B cell (primary cell): ENCODE data around the gene WASF2. TPM values are rescaled to one million over a fixed set of nuclear protein-coding genes. Genes with fewer than 3 reads are reported as not detected.
A peak's percentile ranks its signal among the peaks of the same experiment; 100 is the strongest.

ENCODE experiments used
- ATAC-seq: fragments of 200-7000 bp; cut with Tn5 transposase; one replicate; pipeline ENCODE4 v1.10.0; 2021; ENCODE audit warnings: low read depth, mild to moderate bottlenecking, moderate number of reproducible peaks, moderate library complexity
- CTCF ChIA-PET: fragments of 350-600 bp; sonication (Branson Sonifier 250); formaldehyde crosslinking; loops from one replicate; lab custom pipeline; 2021; ENCODE audit warnings: antibody characterized with exemption, inconsistent platforms; lab: Charles Lee
- POLR2A ChIA-PET: fragments of 350-600 bp; sonication (Branson Sonifier 250); formaldehyde crosslinking; loops from one replicate; lab custom pipeline; 2021; ENCODE audit warnings: antibody characterized with exemption; lab: Charles Lee
- DNase-seq: peaks from one replicate; pipeline ENCODE4 v3.0.0; 2013
- H2AFZ ChIP-seq: 2 replicates; pipeline ENCODE4 v1.6.1; 2012; ENCODE audit warnings: mild to moderate bottlenecking, low read depth, low read length; ENCODE audit not compliant: insufficient read depth, poor library complexity, severe bottlenecking
- H3K27ac ChIP-seq, 2 donors: 1 replicate in 1 of 2; 2 replicates in 1 of 2; pipeline ENCODE4 v1.5.1; 2012 to 2013; ENCODE audit warnings: low read length in 2 of 2, mild to moderate bottlenecking in 2 of 2, moderate library complexity in 1 of 2
- H3K27me3 ChIP-seq, 4 experiments: fragments of 200-600 bp in 1 of 4; sonication (generic) in 1 of 4; replicated peaks in 1 of 4; 1 replicate in 2 of 4; 2 replicates in 2 of 4; pipeline versions ENCODE4 v1.6.1 to v1.7.0; 2013 to 2016; ENCODE audit warnings: low read length in 3 of 4, mild to moderate bottlenecking in 2 of 4, mixed read lengths in 1 of 4, moderate library complexity in 1 of 4; ENCODE audit not compliant: insufficient read depth in 4 of 4, control insufficient read depth in 3 of 4; ENCODE audit errors: control extremely low read depth in 1 of 4
- H3K36me3 ChIP-seq, 2 experiments: replicated peaks in 1 of 2; 1 replicate in 1 of 2; 2 replicates in 1 of 2; pipeline versions ENCODE4 v1.6.1 to v1.7.1; 2013; ENCODE audit warnings: low read length in 1 of 2; ENCODE audit not compliant: insufficient read depth in 2 of 2, control insufficient read depth in 1 of 2; ENCODE audit errors: control extremely low read depth in 1 of 2, extremely low read depth in 1 of 2
- H3K4me1 ChIP-seq, 2 donors: fragments of 200-600 bp in 1 of 2; sonication (generic) in 1 of 2; 1 replicate in 1 of 2; 2 replicates in 1 of 2; pipeline versions ENCODE4 v1.5.1 to v1.6.1; 2013 to 2017; ENCODE audit warnings: low read length in 2 of 2; ENCODE audit not compliant: control insufficient read depth in 2 of 2, insufficient read depth in 2 of 2
- H3K4me2 ChIP-seq: replicated peaks from 2 replicates; pipeline ENCODE3; 2012; ENCODE audit warnings: mild to moderate bottlenecking, low read depth, low read length; ENCODE audit not compliant: poor library complexity, severe bottlenecking
- H3K4me3 ChIP-seq, 5 experiments: fragments of 200-600 bp in 1 of 5; sonication (generic) in 1 of 5; 1 replicate in 3 of 5; 2 replicates in 2 of 5; pipeline versions ENCODE4 v1.5.1 to v1.7.0; 2011 to 2016; ENCODE audit warnings: low read length in 4 of 5, mild to moderate bottlenecking in 4 of 5, low read depth in 2 of 5, control low read depth in 1 of 5, moderate library complexity in 1 of 5; ENCODE audit not compliant: insufficient read depth in 1 of 5; ENCODE audit errors: control extremely low read depth in 1 of 5, extremely low read depth in 1 of 5
- H3K79me2 ChIP-seq: fragments of 200-600 bp; sonication (generic); one replicate; pipeline ENCODE4 v1.6.0; 2016; ENCODE audit warnings: low read length; ENCODE audit not compliant: control insufficient read depth, insufficient read depth
- H3K9ac ChIP-seq: fragments of 200-600 bp; sonication (generic); 2 replicates; pipeline ENCODE4 v1.6.1; 2017; ENCODE audit warnings: mild to moderate bottlenecking, low read length, moderate library complexity
- H3K9me3 ChIP-seq, 3 donors: one replicate each; pipeline versions ENCODE4 v1.6.1 to v1.7.1; 2013; ENCODE audit warnings: low read length in 2 of 3; ENCODE audit not compliant: control insufficient read depth in 2 of 3, insufficient read depth in 1 of 3; ENCODE audit errors: control extremely low read depth in 1 of 3
- H4K20me1 ChIP-seq: 2 replicates; pipeline ENCODE4 v1.6.0; 2012; ENCODE audit warnings: mild to moderate bottlenecking, low read length; ENCODE audit not compliant: insufficient read depth, control insufficient read depth, poor library complexity, severe bottlenecking
- H3K27ac Mint-ChIP-seq: one replicate; pipeline ENCODE4 v1.8.0; 2021; ENCODE audit warnings: mixed read lengths
- H3K27me3 Mint-ChIP-seq: one replicate; pipeline ENCODE4 v1.8.0; 2021; ENCODE audit warnings: mixed read lengths
- H3K4me1 Mint-ChIP-seq: one replicate; pipeline ENCODE4 v1.8.0; 2021; ENCODE audit warnings: mixed read lengths
- H3K4me3 Mint-ChIP-seq: one replicate; pipeline ENCODE4 v1.8.0; 2021; ENCODE audit warnings: mixed read lengths
- H3K9me3 Mint-ChIP-seq: one replicate; pipeline ENCODE4 v1.8.0; 2022; ENCODE audit warnings: mixed read lengths; ENCODE audit not compliant: insufficient read depth
- EZH2 ChIP-seq: IDR thresholded peaks from 2 replicates; pipeline ENCODE4 v1.6.1; 2012; ENCODE audit warnings: borderline replicate concordance, low read depth, mild to moderate bottlenecking, moderate library complexity, low read length; ENCODE audit not compliant: insufficient read depth, poor library complexity, severe bottlenecking
- WGBS: methylation state at CpG from one replicate; pipeline ENCODE4 v1.1.5; 2013; ENCODE audit warnings: missing lambda C conversion rate; ENCODE audit not compliant: insufficient coverage; 5-methylcytosine and 5-hydroxymethylcytosine counted together
- intact Hi-C: fragments of 100-400 bp; cut with micrococcal nuclease; formaldehyde crosslinking; loops from one replicate; pipeline ENCODE4 v1.10.0; 2022
- polyA plus RNA-seq: library from polyadenylated mRNA; depleted of rRNA; stranded (reverse); fragments of >200 nt; gene quantifications from 2 replicates; pipeline ENCODE4 v1.2.3, GENCODE V29; 2012
- total RNA-seq, 2 donors: library from RNA; stranded (reverse); fragments of 120-200 nt in 1 of 2; gene quantifications; 1 replicate in 1 of 2; 2 replicates in 1 of 2; pipeline versions ENCODE4 v1.2.3 to v1.2.4, GENCODE V29; 2013 to 2022
- TF ChIP-seq, protein P1 (sequence below): fragments of 200-600 bp; IDR thresholded peaks from one replicate; pipeline ENCODE4 v1.8.0; 2022; ENCODE audit warnings: antibody characterized with exemption, mild to moderate bottlenecking

WASF2 gene
- total and polyA plus RNA-seq, 2 donors (not counting 1 experiment from before 2014, with no cell fraction given), result 67.4 to 169 TPM

- peak overlapping the region; percentile 10 for H3K9ac ChIP-seq
Measured at GRCh38 chr1:27525296-27526272, 35.6 kb upstream of the WASF2 start.

More at GRCh38 chr1:27525296-27526272, 35.6 kb upstream of the WASF2 start:
- TF ChIP-seq, protein P1, sequence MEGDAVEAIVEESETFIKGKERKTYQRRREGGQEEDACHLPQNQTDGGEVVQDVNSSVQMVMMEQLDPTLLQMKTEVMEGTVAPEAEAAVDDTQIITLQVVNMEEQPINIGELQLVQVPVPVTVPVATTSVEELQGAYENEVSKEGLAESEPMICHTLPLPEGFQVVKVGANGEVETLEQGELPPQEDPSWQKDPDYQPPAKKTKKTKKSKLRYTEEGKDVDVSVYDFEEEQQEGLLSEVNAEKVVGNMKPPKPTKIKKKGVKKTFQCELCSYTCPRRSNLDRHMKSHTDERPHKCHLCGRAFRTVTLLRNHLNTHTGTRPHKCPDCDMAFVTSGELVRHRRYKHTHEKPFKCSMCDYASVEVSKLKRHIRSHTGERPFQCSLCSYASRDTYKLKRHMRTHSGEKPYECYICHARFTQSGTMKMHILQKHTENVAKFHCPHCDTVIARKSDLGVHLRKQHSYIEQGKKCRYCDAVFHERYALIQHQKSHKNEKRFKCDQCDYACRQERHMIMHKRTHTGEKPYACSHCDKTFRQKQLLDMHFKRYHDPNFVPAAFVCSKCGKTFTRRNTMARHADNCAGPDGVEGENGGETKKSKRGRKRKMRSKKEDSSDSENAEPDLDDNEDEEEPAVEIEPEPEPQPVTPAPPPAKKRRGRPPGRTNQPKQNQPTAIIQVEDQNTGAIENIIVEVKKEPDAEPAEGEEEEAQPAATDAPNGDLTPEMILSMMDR, result no peak
- TF ChIP-seq EZH2, result no peak
- H3K4me1 ChIP-seq, result peaks cover 67 to 69% of the 10 kb centered on the region in 2 donors
- H3K4me2 ChIP-seq, result peak overlapping the region; percentile 87
- no peaks in the 10 kb centered on the region for H3K79me2 ChIP-seq
- no peaks in the 10 kb centered on the region for H3K9me3 Mint-ChIP-seq
- H3K27me3 ChIP-seq, result peaks cover 0 to 4% (median 0%) of the 10 kb centered on the region in 4 experiments
- H3K4me3 Mint-ChIP-seq, result peak overlapping the region; percentile 69
- POLR2A ChIA-PET, result interaction anchor here (0.5 to 3.6 kb wide), 12 partner anchors 12 to 138 kb away, joined by 3 to 38 read pairs (median 3); partner anchors contain the start of genes AHDC1 and WASF2
- H3K4me1 Mint-ChIP-seq, result peaks cover 75% of the 10 kb centered on the region
- peak overlapping the region in 4 of 5 experiments; percentile 2 to 27 (median 16) for H3K4me3 ChIP-seq
- H4K20me1 ChIP-seq, result no peaks in the 10 kb centered on the region
- H3K27me3 Mint-ChIP-seq, result no peaks in the 10 kb centered on the region
- no peaks in the 10 kb centered on the region for H3K9me3 ChIP-seq
- peak overlapping the region; percentile 67 for H2AFZ ChIP-seq
- H3K27ac ChIP-seq, result peak overlapping the region; percentile 83 to 88
- 0% methylated on average over 7 of the region's 16 CpGs for WGBS
- DNase-seq (peak; percentile 82), ATAC-seq (peak; percentile 71)
- peak overlapping the region; percentile 87 for H3K27ac Mint-ChIP-seq
- CTCF ChIA-PET, result interaction anchor here (0.6 to 2.8 kb wide), 19 partner anchors 9 to 230 kb away, joined by 3 to 9 read pairs (median 4); partner anchors contain the start of gene WASF2
- intact Hi-C loops, result loop anchor here (1.0 to 10.0 kb wide), 5 partner anchors 35 to 202 kb away; partner anchors contain the start of genes FAM76A and WASF2
- no peaks in the 10 kb centered on the region for H3K36me3 ChIP-seq
